HG03025 (cell line): ENCODE results near the gene GOLGA8M.
"Not testable (repeated sequence)": the region's sequence is repeated elsewhere in the genome, so short reads cannot be mapped to it uniquely, and the experiment has no call there.

Experiments used
- ATAC-seq: cut with Tn5 transposase; IDR thresholded peaks from one replicate; pipeline ENCODE4 v1.9.1; 2021; ENCODE audit warnings: mild to moderate bottlenecking, moderate library complexity; ENCODE audit not compliant: unreplicated experiment, low FRiP score

Gene GOLGA8M

DNA sequence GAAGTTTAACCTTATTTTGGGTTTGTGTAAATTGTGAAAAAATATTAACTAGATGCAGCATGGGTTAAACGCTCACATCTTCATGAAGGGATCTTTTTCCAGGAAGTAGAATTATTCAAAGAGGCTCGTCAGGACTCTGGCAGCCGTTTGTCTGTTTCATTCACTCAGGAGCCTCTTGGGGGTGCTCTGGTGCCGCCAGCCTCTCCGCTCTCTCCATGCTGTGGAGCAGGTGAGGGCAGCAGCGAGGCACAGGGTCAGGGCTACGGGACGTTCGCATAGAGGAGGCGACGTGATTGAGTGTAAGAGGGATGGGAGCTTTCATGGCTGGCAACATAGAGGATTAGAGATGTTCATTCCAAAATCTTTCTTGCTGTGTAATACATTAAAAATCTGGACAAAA lies 48.5 kb downstream of the GOLGA8M start:
- not testable (repeated sequence) for ATAC-seq

DNA sequence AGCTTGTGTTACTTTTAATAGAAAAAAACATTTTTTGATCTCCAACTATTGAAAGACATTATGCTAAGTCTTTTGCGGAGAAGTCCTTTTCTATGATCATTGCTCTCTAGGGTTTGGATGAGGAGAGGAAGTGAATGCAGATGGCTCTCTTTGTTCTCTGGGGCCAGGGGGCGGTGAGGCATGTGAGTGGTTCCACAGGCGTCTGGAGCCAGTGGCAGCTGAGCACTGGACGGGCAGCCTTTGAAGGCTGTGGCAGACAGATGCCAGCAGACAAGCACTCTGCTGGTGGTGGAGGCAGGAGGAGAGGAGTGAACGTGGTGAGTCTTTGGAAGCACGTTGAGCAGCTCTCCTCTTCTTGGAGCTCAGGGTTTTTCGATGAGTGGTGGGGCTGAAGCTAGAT lies 51.5 kb downstream of the GOLGA8M start:
- not testable (repeated sequence) for ATAC-seq

DNA sequence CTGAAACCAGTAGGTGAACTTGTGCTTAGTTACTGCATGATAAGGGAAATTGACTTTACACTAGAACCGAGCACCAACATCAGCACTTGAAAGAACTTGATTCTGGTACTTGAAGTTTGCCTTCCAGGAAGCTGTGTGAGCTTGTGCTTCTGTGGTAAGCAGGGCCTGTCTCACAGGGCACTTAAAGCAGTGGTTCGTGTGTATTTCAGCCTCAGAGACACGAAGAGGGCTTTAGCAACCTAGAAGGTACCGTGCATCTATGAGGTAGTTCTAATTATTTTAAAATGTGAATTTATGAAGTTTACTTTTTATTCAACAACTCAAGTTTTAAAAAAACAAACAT lies 56.2 kb downstream of the GOLGA8M start:
- not testable (repeated sequence) for ATAC-seq

DNA sequence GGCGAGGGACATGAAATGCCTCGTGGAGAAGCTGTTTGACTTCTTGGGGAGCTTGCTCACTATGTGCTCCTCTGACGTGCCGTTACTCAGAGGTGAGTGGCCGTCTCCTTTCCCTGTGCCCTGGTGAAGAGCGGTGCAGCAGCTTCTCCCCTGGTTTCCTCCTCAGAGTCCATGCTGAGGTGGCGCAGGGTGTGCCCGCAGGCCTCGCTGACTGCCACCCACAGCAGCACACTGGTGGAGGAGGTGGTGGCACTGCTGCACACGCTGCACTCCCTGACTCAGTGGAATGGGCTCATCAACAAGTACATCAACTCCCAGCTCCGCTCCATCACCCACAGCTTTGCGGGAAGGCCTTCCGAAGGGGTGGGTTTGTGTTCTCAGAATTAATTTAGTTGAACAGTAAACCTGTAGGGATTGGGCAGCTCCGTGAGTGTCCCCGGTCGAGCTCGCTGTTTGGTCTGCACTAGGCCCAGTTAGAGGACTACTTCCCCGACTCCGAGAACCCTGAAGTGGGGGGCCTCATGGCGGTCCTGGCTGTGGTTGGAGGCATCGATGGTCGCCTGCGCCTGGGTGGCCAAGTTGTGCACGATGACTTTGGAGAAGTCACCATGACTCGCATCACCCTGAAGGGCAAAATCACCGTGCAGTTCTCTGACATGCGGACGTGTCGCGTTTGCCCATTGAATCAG lies 56.7 kb downstream of the GOLGA8M start:
- ATAC-seq: not testable (repeated sequence)

GRCh38 chr15:28654194-28654593 lies 58.0 kb downstream of the GOLGA8M start:
- ATAC-seq: not testable (repeated sequence)

DNA sequence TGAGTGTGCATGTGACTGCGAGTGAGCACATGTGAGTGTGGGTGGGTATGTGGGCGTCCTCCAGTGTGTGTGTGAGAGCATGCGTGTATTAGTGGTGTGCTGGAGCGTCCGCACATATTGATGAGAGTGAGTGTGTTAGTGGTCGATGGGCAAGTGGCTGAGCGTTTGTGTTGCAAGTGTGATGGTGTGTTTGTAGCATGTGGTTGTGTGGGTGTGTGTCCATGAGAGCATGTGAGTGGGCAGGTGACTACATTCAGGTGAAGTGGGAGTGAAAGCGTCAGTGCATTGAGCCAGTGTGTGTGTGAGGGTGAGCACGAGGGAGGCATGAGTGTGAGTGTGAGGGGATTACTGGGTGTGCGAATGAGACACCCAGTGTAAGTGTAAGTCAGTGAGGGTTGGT lies 59.7 kb downstream of the GOLGA8M start:
- not testable (repeated sequence) for ATAC-seq
